OCI-LY7 (cell line): Measurements from ENCODE around the gene VGLL3. TPM values are rescaled to one million over a fixed set of nuclear protein-coding genes. Genes with fewer than 3 reads are reported as not detected.

Experiments
- BruUV-seq: library from RNA; stranded (reverse); fragments of 400-500 nt; replicated peaks from 2 replicates; lab custom pipeline; 2021; lab: Mats Ljungman, UMichigan
- CTCF ChIA-PET: fragments of 300-600 bp; sonication (Branson Sonifier 250); formaldehyde crosslinking; loops from one replicate; lab custom pipeline; 2022; ENCODE audit warnings: antibody characterized with exemption; ENCODE audit not compliant: unreplicated experiment; lab: Charles Lee
- POLR2A ChIA-PET: fragments of 300-600 bp; sonication (Branson Sonifier 250); formaldehyde crosslinking; loops from one replicate; lab custom pipeline; 2022; ENCODE audit warnings: antibody characterized with exemption; lab: Charles Lee
- DNase-seq: peaks from one replicate; pipeline ENCODE4 v3.0.0-alpha.2; 2015; ENCODE audit warnings: low spot score
- H2AFZ ChIP-seq: fragments of 200-600 bp; sonication (generic), shearing (Covaris generic); 2 replicates; pipeline ENCODE4 v1.6.1; 2014; ENCODE audit warnings: mild to moderate bottlenecking, antibody characterized with exemption, low read length, moderate library complexity
- H3K27ac ChIP-seq: fragments of 200-600 bp; sonication (generic); 2 replicates; pipeline ENCODE4 v1.5.1; 2014; ENCODE audit warnings: mixed run types, low read depth, mild to moderate bottlenecking, moderate library complexity, low read length, inconsistent platforms; ENCODE audit not compliant: poor library complexity, severe bottlenecking
- H3K36me3 ChIP-seq: fragments of 200-600 bp; sonication (generic); 2 replicates; pipeline ENCODE4 v1.6.1; 2014; ENCODE audit warnings: mild to moderate bottlenecking, antibody characterized with exemption, low read length, moderate library complexity, mixed read lengths; ENCODE audit not compliant: insufficient read depth
- H3K4me1 ChIP-seq: fragments of 200-600 bp; sonication (generic); 2 replicates; pipeline ENCODE4 v1.5.1; 2014; ENCODE audit warnings: mild to moderate bottlenecking, low read length; ENCODE audit not compliant: insufficient read depth, poor library complexity, severe bottlenecking
- H3K4me2 ChIP-seq: fragments of 200-600 bp; sonication (generic); 2 replicates; pipeline ENCODE4 v1.6.1; 2014; ENCODE audit warnings: mild to moderate bottlenecking, low read length
- H3K4me3 ChIP-seq: fragments of 200-600 bp; sonication (generic); 2 replicates; pipeline ENCODE4 v1.5.1; 2014; ENCODE audit warnings: mild to moderate bottlenecking, low read depth, low read length; ENCODE audit not compliant: poor library complexity, severe bottlenecking
- H3K79me2 ChIP-seq: fragments of 200-600 bp; sonication (generic); 2 replicates; pipeline ENCODE4 v1.6.1; 2016; ENCODE audit warnings: low read depth, mild to moderate bottlenecking, low read length, moderate library complexity, mixed read lengths; ENCODE audit not compliant: insufficient read depth
- H3K9me2 ChIP-seq: fragments of 200-600 bp; sonication (generic); 2 replicates; pipeline ENCODE4 v1.6.1; 2016; ENCODE audit warnings: mild to moderate bottlenecking, low read length, mixed read lengths; ENCODE audit not compliant: insufficient read depth
- H3K9me3 ChIP-seq: fragments of 200-600 bp; sonication (generic); 2 replicates; pipeline ENCODE4 v1.6.1; 2014; ENCODE audit warnings: mild to moderate bottlenecking, mixed run types, low read length, mixed read lengths
- H4K20me1 ChIP-seq: fragments of 200-600 bp; sonication (generic); 2 replicates; pipeline ENCODE4 v1.6.1; 2014; ENCODE audit warnings: mild to moderate bottlenecking, antibody characterized with exemption, low read length, moderate library complexity, mixed read lengths; ENCODE audit not compliant: insufficient read depth
- EZH2phosphoT487 ChIP-seq: fragments of 200-600 bp; sonication (generic); IDR thresholded peaks from 2 replicates; pipeline ENCODE4 v1.6.1; 2018; ENCODE audit warnings: low read depth, borderline replicate concordance, mild to moderate bottlenecking, mixed run types, antibody characterized with exemption, low read length, moderate library complexity, mixed read lengths
- intact Hi-C: fragments of 100-400 bp; cut with micrococcal nuclease; formaldehyde crosslinking; loops from one replicate; pipeline ENCODE4 v1.10.0; 2022; ENCODE audit not compliant: unreplicated experiment
- total RNA-seq, 2 experiments: library from RNA; depleted of rRNA in 1 of 2; stranded (reverse); fragments of >200 nt in 1 of 2; shearing (Covaris generic) in 1 of 2; gene quantifications; 2 replicates each; pipeline ENCODE4 v1.2.3, GENCODE V29; 2014 to 2022
- TF ChIP-seq, protein P1 (sequence below): fragments of 200-600 bp; sonication (generic); conservative IDR thresholded peaks from 2 replicates; pipeline ENCODE4 v1.5.1; 2014; ENCODE audit warnings: mild to moderate bottlenecking, antibody characterized with exemption, low read length, moderate library complexity, mixed read lengths

The VGLL3 gene
- total RNA-seq, 2 experiments from 2014 or later = not detected

DNA sequence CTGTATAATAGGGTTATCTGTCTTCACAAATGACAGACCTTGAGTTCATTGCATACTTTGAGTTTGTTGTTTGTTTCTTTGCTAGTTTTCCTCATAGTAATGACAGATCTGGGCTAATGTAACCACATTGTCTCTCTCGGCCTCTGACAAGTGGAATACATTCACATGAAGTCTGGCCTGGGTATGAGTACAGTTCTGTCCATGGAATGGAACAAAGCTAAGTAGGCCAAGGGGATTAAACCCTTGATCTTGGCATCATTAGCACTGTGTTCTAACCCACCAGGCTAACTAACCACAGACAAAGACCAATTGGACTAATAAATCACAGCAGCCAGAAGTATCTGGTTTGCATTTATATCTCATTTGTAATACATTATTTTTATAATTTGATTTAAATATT, 7.6 kb upstream of the VGLL3 start:
- ChIA-PET POLR2A (no interaction called here), CTCF (no interaction called here)
- no peak overlapping the region for H2AFZ ChIP-seq
- H3K9me2 ChIP-seq = no peaks in the 10 kb centered on the region
- no TSS peak for BruUV-seq
- H3K4me3 ChIP-seq = no peak overlapping the region
- H3K36me3 ChIP-seq = no peaks in the 10 kb centered on the region
- no peaks in the 10 kb centered on the region for H4K20me1 ChIP-seq
- no peaks in the 10 kb centered on the region for H3K4me1 ChIP-seq
- H3K79me2 ChIP-seq = no peaks in the 10 kb centered on the region
- intact Hi-C loops = no loop called here
- H3K4me2 ChIP-seq = no peak overlapping the region
- no peaks in the 10 kb centered on the region for H3K9me3 ChIP-seq
- DNase-seq = no peak
- TF ChIP-seq, protein P1, sequence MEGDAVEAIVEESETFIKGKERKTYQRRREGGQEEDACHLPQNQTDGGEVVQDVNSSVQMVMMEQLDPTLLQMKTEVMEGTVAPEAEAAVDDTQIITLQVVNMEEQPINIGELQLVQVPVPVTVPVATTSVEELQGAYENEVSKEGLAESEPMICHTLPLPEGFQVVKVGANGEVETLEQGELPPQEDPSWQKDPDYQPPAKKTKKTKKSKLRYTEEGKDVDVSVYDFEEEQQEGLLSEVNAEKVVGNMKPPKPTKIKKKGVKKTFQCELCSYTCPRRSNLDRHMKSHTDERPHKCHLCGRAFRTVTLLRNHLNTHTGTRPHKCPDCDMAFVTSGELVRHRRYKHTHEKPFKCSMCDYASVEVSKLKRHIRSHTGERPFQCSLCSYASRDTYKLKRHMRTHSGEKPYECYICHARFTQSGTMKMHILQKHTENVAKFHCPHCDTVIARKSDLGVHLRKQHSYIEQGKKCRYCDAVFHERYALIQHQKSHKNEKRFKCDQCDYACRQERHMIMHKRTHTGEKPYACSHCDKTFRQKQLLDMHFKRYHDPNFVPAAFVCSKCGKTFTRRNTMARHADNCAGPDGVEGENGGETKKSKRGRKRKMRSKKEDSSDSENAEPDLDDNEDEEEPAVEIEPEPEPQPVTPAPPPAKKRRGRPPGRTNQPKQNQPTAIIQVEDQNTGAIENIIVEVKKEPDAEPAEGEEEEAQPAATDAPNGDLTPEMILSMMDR = no peak
- TF ChIP-seq EZH2phosphoT487 = no peak
- no peak overlapping the region for H3K27ac ChIP-seq

DNA sequence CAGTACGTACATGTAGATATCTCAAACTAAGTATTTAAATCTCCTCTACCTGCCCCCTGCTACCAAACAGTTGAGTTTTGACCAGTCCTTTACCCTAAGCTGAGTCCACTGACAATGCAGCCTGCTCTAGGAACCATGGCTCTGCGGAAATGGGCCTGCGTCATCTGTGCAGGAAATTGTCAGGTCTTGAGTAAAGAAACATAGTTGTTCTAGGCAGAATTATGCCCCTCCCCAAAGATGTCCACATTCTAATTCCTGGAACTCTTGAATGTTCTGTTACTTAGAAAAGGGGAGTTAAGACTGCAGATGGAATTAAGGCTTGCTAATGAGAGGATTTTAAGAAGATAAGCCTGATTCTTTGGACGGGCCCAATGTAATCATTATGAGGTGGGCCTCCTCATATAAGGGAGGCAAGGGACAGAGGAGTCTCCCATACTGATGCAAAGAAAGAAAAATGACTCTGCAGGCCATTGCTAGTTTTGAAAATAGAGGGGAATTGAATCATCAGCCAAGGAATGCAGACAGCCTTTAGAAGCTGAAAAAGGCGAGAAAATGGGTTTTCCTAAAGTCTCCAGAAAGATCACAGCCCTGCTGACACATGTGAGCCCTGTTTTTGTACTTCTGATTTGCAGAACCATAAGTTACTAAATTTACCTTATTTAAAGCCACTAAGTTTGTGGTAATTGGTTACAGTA, 5.5 kb upstream of the VGLL3 start:
- DNase-seq = no peak
- no peak overlapping the region for H3K27ac ChIP-seq
- H3K9me2 ChIP-seq = no peaks in the 10 kb centered on the region
- no peak overlapping the region for H2AFZ ChIP-seq
- no peaks in the 10 kb centered on the region for H3K4me1 ChIP-seq
- intact Hi-C loops = no loop called here
- no peaks in the 10 kb centered on the region for H4K20me1 ChIP-seq
- no peaks in the 10 kb centered on the region for H3K9me3 ChIP-seq
- H3K4me3 ChIP-seq = no peak overlapping the region
- no peaks in the 10 kb centered on the region for H3K36me3 ChIP-seq
- POLR2A ChIA-PET = no interaction called here
- BruUV-seq = no TSS peak
- H3K79me2 ChIP-seq = no peaks in the 10 kb centered on the region
- no peak overlapping the region for H3K4me2 ChIP-seq
- CTCF ChIA-PET = no interaction called here
- TF ChIP-seq, protein P1 = no peak
- no peak for TF ChIP-seq EZH2phosphoT487

DNA sequence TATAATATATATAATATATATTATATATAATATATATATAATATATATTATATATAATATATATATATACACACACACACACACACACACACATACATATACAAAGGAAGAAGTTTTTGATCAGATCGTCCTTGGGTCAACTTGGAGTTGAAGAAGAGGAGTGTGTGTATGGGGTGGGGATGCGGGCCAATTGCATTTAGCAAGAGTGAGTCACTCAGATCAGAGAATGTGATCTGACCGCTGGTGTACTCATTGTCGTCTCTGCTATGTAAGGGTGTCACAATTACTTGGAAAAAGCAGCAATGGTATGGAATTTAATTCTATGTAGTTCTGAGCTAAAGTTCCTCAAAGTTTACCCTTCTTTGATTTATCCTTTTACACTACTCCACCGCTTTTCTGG, 4.6 kb upstream of the VGLL3 start:
- ChIA-PET CTCF (no interaction called here), POLR2A (interaction anchor here (0.6 kb wide), 1 partner anchor 168 kb away, joined by 3 read pairs; no protein-coding TSS in a partner anchor)
- Histone ChIP-seq H3K4me3 (no peak overlapping the region), H3K27ac (no peak overlapping the region), H3K9me3 (no peaks in the 10 kb centered on the region), H3K4me2 (no peak overlapping the region), H2AFZ (no peak overlapping the region), H3K79me2 (no peaks in the 10 kb centered on the region), H4K20me1 (no peaks in the 10 kb centered on the region), H3K9me2 (no peaks in the 10 kb centered on the region), H3K36me3 (no peaks in the 10 kb centered on the region), H3K4me1 (no peaks in the 10 kb centered on the region)
- no peak for DNase-seq
- no peak for TF ChIP-seq EZH2phosphoT487
- TF ChIP-seq, protein P1 = no peak
- no TSS peak for BruUV-seq
- intact Hi-C loops = no loop called here
